ENCODE data around the gene MGLL. TPM values are rescaled to one million over a fixed set of nuclear protein-coding genes. Genes with fewer than 3 reads are reported as not detected.

The MGLL gene
- total RNA-seq, 1 experiment from 2014 or later = 6.8 TPM

DNA sequence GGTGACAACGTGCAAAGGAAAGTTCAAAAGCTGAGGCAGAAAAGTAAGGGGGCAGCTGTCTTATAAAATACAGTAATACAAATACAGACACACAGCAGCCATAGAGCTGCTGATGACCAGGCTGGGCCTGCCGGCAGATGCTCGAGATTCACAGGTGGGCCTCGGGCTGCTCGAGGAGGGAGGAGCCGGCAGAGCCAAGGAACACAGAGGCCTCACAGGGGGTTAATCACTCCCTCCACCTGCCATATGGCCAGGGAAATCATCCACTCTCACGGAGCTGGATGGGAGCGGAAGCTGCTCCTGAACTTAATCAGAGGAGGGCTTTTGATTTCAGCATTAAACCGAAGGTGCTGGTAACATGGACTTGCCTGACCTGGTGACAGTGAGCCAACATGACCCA, 29.6 kb upstream of the MGLL start:
- no peaks in the 10 kb centered on the region for H4K20me1 ChIP-seq (ENCODE audit: insufficient read depth)
- no peaks in the 10 kb centered on the region for H3K27me3 ChIP-seq (ENCODE audit: insufficient read depth, low read length)
- no peaks in the 10 kb centered on the region for H3K9me2 ChIP-seq (ENCODE audit: insufficient read depth)
- DNase-seq (ENCODE audit: low read depth, low spot score) = no peak
- no peak overlapping the region for H3K4me3 ChIP-seq (replicated peaks in 1 of 2; ENCODE audit: low read depth in 1 of 2, low read length in 2 of 2)
- H3K36me3 ChIP-seq (ENCODE audit: control insufficient read depth in 1 of 2, insufficient read depth in 2 of 2, low read length in 2 of 2) = no peaks in the 10 kb centered on the region
- no peak overlapping the region for H2AFZ ChIP-seq (ENCODE audit: low read depth, low read length, poor library complexity, severe bottlenecking)
- POLR2A ChIA-PET = no interaction called here
- no peaks in the 10 kb centered on the region for H3K9me3 ChIP-seq (ENCODE audit: control insufficient read depth in 1 of 2, insufficient read depth in 1 of 2, low read depth in 1 of 2, low read length in 2 of 2)
- TF ChIP-seq, protein P1, sequence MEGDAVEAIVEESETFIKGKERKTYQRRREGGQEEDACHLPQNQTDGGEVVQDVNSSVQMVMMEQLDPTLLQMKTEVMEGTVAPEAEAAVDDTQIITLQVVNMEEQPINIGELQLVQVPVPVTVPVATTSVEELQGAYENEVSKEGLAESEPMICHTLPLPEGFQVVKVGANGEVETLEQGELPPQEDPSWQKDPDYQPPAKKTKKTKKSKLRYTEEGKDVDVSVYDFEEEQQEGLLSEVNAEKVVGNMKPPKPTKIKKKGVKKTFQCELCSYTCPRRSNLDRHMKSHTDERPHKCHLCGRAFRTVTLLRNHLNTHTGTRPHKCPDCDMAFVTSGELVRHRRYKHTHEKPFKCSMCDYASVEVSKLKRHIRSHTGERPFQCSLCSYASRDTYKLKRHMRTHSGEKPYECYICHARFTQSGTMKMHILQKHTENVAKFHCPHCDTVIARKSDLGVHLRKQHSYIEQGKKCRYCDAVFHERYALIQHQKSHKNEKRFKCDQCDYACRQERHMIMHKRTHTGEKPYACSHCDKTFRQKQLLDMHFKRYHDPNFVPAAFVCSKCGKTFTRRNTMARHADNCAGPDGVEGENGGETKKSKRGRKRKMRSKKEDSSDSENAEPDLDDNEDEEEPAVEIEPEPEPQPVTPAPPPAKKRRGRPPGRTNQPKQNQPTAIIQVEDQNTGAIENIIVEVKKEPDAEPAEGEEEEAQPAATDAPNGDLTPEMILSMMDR (IDR thresholded peaks at IDR 0.05 in 2 of 3, conservative IDR thresholded peaks at IDR 0.05 in 1 of 3; ENCODE audit: borderline replicate concordance in 1 of 3, insufficient read depth in 1 of 3, low read depth in 2 of 3, low read length in 2 of 3) = no peak
- no peak for TF ChIP-seq SRF (IDR thresholded peaks at IDR 0.05; ENCODE audit: low read depth)
- no peak for TF ChIP-seq EZH2 (IDR thresholded peaks at IDR 0.05)
- no peak for TF ChIP-seq FOSL1 (IDR thresholded peaks at IDR 0.05; ENCODE audit: low read depth)
- TF ChIP-seq, protein P2, sequence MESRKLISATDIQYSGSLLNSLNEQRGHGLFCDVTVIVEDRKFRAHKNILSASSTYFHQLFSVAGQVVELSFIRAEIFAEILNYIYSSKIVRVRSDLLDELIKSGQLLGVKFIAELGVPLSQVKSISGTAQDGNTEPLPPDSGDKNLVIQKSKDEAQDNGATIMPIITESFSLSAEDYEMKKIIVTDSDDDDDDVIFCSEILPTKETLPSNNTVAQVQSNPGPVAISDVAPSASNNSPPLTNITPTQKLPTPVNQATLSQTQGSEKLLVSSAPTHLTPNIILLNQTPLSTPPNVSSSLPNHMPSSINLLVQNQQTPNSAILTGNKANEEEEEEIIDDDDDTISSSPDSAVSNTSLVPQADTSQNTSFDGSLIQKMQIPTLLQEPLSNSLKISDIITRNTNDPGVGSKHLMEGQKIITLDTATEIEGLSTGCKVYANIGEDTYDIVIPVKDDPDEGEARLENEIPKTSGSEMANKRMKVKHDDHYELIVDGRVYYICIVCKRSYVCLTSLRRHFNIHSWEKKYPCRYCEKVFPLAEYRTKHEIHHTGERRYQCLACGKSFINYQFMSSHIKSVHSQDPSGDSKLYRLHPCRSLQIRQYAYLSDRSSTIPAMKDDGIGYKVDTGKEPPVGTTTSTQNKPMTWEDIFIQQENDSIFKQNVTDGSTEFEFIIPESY (IDR thresholded peaks at IDR 0.05; ENCODE audit: extremely low read depth, insufficient replicate concordance, low read length) = no peak
- no peak for TF ChIP-seq ZFX (IDR thresholded peaks at IDR 0.05)
- TF ChIP-seq EGR1 (IDR thresholded peaks at IDR 0.05; ENCODE audit: low read depth) = no peak
- no peak for TF ChIP-seq POLR2AphosphoS5 (IDR thresholded peaks at IDR 0.05; ENCODE audit: low read depth, low read length)
- no peak for TF ChIP-seq SP1 (IDR thresholded peaks at IDR 0.05; ENCODE audit: low read depth)
- no peak for TF ChIP-seq RAD21 (IDR thresholded peaks at IDR 0.05; ENCODE audit: low read depth)
- TF ChIP-seq SIN3A (IDR thresholded peaks at IDR 0.05; ENCODE audit: low read depth) = no peak
- no peak for TF ChIP-seq CBX3 (IDR thresholded peaks at IDR 0.05; ENCODE audit: low read depth)
- TF ChIP-seq ZNF274 (IDR thresholded peaks at IDR 0.05; ENCODE audit: low read depth, low read length) = no peak
- TF ChIP-seq, protein P3, sequence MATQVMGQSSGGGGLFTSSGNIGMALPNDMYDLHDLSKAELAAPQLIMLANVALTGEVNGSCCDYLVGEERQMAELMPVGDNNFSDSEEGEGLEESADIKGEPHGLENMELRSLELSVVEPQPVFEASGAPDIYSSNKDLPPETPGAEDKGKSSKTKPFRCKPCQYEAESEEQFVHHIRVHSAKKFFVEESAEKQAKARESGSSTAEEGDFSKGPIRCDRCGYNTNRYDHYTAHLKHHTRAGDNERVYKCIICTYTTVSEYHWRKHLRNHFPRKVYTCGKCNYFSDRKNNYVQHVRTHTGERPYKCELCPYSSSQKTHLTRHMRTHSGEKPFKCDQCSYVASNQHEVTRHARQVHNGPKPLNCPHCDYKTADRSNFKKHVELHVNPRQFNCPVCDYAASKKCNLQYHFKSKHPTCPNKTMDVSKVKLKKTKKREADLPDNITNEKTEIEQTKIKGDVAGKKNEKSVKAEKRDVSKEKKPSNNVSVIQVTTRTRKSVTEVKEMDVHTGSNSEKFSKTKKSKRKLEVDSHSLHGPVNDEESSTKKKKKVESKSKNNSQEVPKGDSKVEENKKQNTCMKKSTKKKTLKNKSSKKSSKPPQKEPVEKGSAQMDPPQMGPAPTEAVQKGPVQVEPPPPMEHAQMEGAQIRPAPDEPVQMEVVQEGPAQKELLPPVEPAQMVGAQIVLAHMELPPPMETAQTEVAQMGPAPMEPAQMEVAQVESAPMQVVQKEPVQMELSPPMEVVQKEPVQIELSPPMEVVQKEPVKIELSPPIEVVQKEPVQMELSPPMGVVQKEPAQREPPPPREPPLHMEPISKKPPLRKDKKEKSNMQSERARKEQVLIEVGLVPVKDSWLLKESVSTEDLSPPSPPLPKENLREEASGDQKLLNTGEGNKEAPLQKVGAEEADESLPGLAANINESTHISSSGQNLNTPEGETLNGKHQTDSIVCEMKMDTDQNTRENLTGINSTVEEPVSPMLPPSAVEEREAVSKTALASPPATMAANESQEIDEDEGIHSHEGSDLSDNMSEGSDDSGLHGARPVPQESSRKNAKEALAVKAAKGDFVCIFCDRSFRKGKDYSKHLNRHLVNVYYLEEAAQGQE (IDR thresholded peaks at IDR 0.05; ENCODE audit: low read depth) = no peak
- TF ChIP-seq EZH2phosphoT487 (IDR thresholded peaks at IDR 0.05; ENCODE audit: borderline replicate concordance) = no peak
- no peak for TF ChIP-seq POLR2A (IDR thresholded peaks at IDR 0.05; ENCODE audit: borderline replicate concordance, extremely low read depth, insufficient read depth, insufficient read length)
- no peak for TF ChIP-seq CEBPB (IDR thresholded peaks at IDR 0.05; ENCODE audit: low read depth)
- no peak for TF ChIP-seq JUND (IDR thresholded peaks at IDR 0.05)
- TF ChIP-seq TCF7L2 (IDR thresholded peaks at IDR 0.05; ENCODE audit: borderline replicate concordance, extremely low read depth, insufficient read depth, insufficient read length) = no peak
- intact Hi-C loops (cut with micrococcal nuclease) = no loop called here
- no peak overlapping the region for H3K9ac ChIP-seq (ENCODE audit: low read length)
- no peak for ATAC-seq
- no peaks in the 10 kb centered on the region for H3K4me1 ChIP-seq (ENCODE audit: control insufficient read depth in 1 of 2, insufficient read depth in 2 of 2, low read length in 2 of 2)
- BruUV-seq (replicated peaks) = no TSS peak
- no peak overlapping the region for H3K27ac ChIP-seq (ENCODE audit: low read depth, low read length)
- RAD21 ChIA-PET (ENCODE audit: low non-redundant PET in 1 of 2, low total read pairs in 2 of 2, uncharacterized antibody in 2 of 2, unreplicated experiment in 2 of 2) = interaction anchor here in 1 of 2 experiments (0.6 kb wide), 1 partner anchor 156 kb away, joined by 3 read pairs; no protein-coding TSS in a partner anchor
- no peak overlapping the region for H3K4me2 ChIP-seq (ENCODE audit: low read length)
- no peaks in the 10 kb centered on the region for H3K79me2 ChIP-seq (ENCODE audit: insufficient read depth, low read length)
- CTCF ChIA-PET = no interaction called here
